Ovary (tissue), 3 donors: ENCODE results near the gene TOB1.

Source experiments
- EP300 ChIP-seq: sonication (generic); formaldehyde crosslinking; IDR thresholded peaks from one replicate; pipeline ENCODE4 v1.6.1; 2017; ENCODE audit warnings: antibody characterized with exemption
- TF ChIP-seq, protein P1 (sequence below), 3 donors: fragments of 450-650 bp in 2 of 3; fragments of 200-600 bp in 1 of 3; IDR thresholded peaks; one replicate each; pipeline versions ENCODE4 v1.5.1 to v1.8.0; 2016 to 2022; ENCODE audit warnings: antibody characterized with exemption in 3 of 3, mild to moderate bottlenecking in 1 of 3
- donor health status: DM: no; HTN: no; CAD: no.

DNA sequence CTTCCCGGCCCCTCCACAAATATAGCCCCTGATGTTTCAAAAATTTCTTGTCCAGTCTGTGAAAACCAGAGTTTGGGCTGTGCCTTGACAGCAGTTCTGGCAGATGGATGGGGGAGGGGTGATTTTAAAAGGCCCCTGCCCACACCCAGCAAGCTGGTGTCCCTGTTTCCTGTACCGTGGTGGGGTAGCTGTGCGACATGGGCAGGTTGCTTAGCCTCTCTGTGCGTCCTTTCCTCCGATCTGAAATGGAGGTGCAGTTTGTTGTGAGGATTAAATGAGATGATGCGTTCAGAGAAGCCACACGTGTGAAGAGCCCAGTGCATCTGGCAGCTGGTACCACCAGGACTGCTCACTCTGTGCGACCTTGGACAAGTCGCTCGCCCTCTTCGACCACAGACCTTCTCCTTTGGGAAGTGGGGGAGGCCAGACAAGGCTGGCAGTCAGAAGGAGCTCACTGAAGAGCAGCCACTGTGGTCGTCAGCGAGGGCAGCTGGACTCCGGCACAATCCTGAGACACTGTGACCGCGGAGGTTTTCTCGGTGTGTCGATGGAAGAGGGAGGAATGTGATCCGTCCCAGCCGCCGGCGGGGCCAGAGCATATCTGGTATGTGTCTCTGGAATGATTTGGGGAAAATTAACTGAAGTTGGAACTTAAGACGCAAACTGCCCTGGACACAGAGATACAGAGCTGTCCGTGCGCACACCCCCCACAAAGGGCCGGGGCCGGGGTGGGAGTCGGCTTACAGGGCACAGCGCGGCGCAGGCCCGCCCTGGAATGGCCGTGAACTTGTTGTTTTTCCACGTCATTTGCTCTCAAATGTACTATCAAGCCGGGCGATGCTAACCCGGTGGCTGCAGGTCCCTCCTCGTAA, 31.5 kb downstream of the TOB1 start:
- TF ChIP-seq, protein P1, sequence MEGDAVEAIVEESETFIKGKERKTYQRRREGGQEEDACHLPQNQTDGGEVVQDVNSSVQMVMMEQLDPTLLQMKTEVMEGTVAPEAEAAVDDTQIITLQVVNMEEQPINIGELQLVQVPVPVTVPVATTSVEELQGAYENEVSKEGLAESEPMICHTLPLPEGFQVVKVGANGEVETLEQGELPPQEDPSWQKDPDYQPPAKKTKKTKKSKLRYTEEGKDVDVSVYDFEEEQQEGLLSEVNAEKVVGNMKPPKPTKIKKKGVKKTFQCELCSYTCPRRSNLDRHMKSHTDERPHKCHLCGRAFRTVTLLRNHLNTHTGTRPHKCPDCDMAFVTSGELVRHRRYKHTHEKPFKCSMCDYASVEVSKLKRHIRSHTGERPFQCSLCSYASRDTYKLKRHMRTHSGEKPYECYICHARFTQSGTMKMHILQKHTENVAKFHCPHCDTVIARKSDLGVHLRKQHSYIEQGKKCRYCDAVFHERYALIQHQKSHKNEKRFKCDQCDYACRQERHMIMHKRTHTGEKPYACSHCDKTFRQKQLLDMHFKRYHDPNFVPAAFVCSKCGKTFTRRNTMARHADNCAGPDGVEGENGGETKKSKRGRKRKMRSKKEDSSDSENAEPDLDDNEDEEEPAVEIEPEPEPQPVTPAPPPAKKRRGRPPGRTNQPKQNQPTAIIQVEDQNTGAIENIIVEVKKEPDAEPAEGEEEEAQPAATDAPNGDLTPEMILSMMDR (IDR thresholded peaks at IDR 0.05), result no peak
- no peak for TF ChIP-seq EP300
